ENCODE data around the gene KY. TPM values are rescaled to one million over a fixed set of nuclear protein-coding genes. Genes with fewer than 3 reads are reported as not detected.

Gene KY
- total RNA-seq, 4 donors from 2014 or later = 26.2 to 55.5 (median 33.1) TPM

DNA sequence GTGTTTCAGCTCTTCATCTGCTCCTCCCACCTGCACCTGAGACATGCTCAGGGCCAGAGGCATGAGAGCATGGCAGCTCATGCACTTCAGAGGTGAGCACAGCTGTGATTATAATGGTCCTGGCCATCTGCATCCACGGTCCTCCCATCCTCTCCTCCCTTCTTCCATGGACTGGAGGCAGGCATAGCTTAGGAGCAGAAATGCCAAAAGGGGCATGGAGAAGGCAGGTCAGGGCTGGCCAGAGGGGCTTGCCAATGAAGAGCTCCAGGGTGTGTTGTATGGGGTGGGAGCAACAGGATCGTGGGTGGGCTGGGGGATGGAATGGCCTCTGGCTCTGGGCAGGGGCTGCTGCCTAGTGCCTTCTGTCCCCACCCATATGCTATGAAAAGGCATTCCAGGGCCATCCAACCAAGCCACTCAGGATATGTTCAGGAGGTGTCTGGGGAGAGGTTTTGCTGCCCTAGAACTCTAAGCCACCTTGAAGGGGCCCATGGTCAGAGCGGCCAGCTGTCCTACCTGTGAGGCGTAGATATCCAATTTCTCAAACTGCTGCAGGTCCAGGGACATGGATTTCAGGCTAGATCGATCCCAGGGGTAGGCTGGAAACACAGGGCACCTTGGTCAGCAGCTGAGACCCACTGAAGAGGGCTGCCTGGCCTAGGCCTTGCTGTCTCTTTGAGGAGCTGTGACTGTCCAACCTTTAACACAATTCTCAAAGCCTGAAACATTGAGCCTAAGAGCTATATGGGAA, 26.1 kb downstream of the KY start:
- intact Hi-C loops (cut with DNase I; ENCODE audit: low total_unique reads) = no loop called here
- 79 to 83% methylated on average over 4 to 5 of the region's 5 CpGs for WGBS, 2 donors
- H3K4me3 ChIP-seq (ENCODE audit: low read depth, poor library complexity, severe bottlenecking) = no peak overlapping the region
- TF ChIP-seq CTCF (IDR thresholded peaks at IDR 0.05) = no peak
- TF ChIP-seq POLR2A (IDR thresholded peaks at IDR 0.05) = no peak
- DNase-seq (ENCODE audit: low spot score in 2 of 2) = peak in 1 of 2 donors; percentile 71

DNA sequence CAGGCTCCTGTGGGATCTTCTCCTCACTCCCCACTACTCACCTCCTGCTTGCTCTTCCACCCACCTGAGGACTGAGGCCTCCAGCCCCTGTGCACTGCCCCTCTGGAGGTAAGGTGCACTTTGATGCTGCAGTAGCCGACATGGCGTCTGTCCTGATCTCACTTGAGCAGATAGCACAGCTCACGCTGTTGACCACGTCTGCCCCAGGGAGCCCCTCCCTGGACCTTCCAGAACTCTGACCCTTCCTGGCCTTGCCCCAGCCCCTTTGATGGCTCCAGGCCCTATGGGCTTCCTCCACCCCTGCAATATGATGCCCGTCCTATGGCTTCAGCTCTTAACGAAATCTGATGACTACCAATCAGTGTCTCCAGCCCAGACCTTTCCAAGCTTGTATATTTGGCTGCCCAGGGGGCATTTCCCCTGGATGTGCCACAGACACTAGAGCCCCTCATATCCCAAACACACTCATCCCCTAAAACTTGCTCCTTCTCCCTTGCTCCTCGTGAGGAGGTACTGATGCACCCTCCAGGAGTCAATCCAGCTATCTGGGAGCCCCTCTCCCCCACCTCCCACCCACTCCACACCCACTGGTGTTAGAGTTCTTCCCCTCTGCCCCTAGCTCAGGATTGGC, 27.1 kb downstream of the KY start:
- intact Hi-C loops (cut with DNase I; ENCODE audit: low total_unique reads) = no loop called here
- TF ChIP-seq CTCF (IDR thresholded peaks at IDR 0.05) (no peak), POLR2A (IDR thresholded peaks at IDR 0.05) (no peak)
- no peak overlapping the region for H3K4me3 ChIP-seq (ENCODE audit: low read depth, poor library complexity, severe bottlenecking)
- 93 to 95% methylated on average over 7 of the region's 7 CpGs for WGBS, 2 donors
- peak in 1 of 2 donors; percentile 65 for DNase-seq (ENCODE audit: low spot score in 2 of 2)

DNA sequence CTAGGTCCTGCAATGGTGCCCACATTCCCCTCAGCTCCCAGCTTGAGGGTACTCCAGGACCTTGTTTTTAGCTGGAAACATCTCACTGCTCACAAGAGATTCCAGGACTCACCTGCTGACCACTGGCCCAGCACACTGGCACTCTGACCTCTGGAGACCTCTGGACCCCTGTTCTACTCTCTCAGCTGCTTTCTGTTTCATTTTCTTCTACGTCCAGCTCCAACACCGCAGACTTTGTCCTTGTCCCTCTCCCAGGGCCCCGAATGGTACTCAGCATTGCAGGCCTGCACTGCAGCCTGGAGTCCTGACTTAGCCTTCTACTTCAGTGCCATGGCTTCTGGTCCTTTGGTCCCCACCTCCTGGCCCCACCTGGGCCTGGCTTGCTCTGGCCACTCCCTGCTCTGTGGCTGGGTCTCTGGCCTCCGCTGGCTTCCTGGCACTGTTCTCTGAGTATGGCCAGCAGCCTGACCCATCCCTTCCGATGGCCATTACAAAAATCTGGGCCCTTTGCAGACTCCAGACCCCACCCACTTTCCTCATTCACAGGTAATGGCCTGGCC, 27.9 kb downstream of the KY start:
- 77 to 89% methylated on average over 5 of the region's 5 CpGs for WGBS, 2 donors
- DNase-seq (ENCODE audit: low spot score in 2 of 2) = no peak
- TF ChIP-seq POLR2A (IDR thresholded peaks at IDR 0.05) (no peak), CTCF (IDR thresholded peaks at IDR 0.05) (no peak)
- intact Hi-C loops (cut with DNase I; ENCODE audit: low total_unique reads) = no loop called here
- no peak overlapping the region for H3K4me3 ChIP-seq (ENCODE audit: low read depth, poor library complexity, severe bottlenecking)

- intact Hi-C loops (cut with DNase I; ENCODE audit: low total_unique reads) = no loop called here
- 66 to 79% methylated on average over 3 of the region's 3 CpGs for WGBS, 2 donors
Observed at GRCh38 chr3:134621854-134622253, 29.0 kb downstream of the KY start.

GRCh38 chr3:134620476-134621115, 30.2 kb downstream of the KY start:
- intact Hi-C loops (cut with DNase I; ENCODE audit: low total_unique reads) = no loop called here
- H3K4me3 ChIP-seq (ENCODE audit: low read depth, poor library complexity, severe bottlenecking) = no peak overlapping the region
- no peak for DNase-seq (ENCODE audit: low spot score in 2 of 2)
- TF ChIP-seq POLR2A (IDR thresholded peaks at IDR 0.05) (no peak), CTCF (IDR thresholded peaks at IDR 0.05) (no peak)
- 82 to 84% methylated on average over 5 of the region's 5 CpGs for WGBS, 2 donors

More at GRCh38 chr3:134621854-134622253, 29.0 kb downstream of the KY start:
- no peak overlapping the region for H3K4me3 ChIP-seq (ENCODE audit: low read depth, poor library complexity, severe bottlenecking)
- no peak for TF ChIP-seq POLR2A (IDR thresholded peaks at IDR 0.05)
- no peak for TF ChIP-seq CTCF (IDR thresholded peaks at IDR 0.05)
- no peak for DNase-seq (ENCODE audit: low spot score in 2 of 2)
